Tibial nerve (tissue), 4 donors: Measurements from ENCODE around the gene ETV3. TPM values are rescaled to one million over a fixed set of nuclear protein-coding genes. Genes with fewer than 3 reads are reported as not detected.

ENCODE experiments used
- DNase-seq, 2 donors: peaks; one replicate each; pipeline ENCODE4 v3.0.0-alpha.2; 2019; ENCODE audit warnings: low spot score in 2 of 2
- H3K27ac ChIP-seq, 4 donors: fragments of 200-600 bp; sonication (generic) in 3 of 4; one replicate each; pipeline ENCODE4 v1.5.1; 2017 to 2019; ENCODE audit warnings: mild to moderate bottlenecking in 1 of 4
- H3K27me3 ChIP-seq, 2 donors: fragments of 200-600 bp; sonication (generic) in 1 of 2; one replicate each; pipeline versions ENCODE4 v1.5.1 to v1.6.0; 2017 to 2019
- H3K36me3 ChIP-seq, 3 donors: fragments of 200-600 bp; sonication (generic); one replicate each; pipeline ENCODE4 v1.5.1; 2018 to 2019
- H3K4me1 ChIP-seq, 4 donors: fragments of 200-600 bp; sonication (generic) in 3 of 4; one replicate each; pipeline ENCODE4 v1.5.1; 2017 to 2019
- H3K4me3 ChIP-seq, 4 donors: fragments of 200-600 bp; sonication (generic) in 3 of 4; one replicate each; pipeline ENCODE4 v1.5.1; 2017 to 2019; ENCODE audit warnings: mild to moderate bottlenecking in 1 of 4, moderate library complexity in 1 of 4
- H3K9me3 ChIP-seq, 4 donors: fragments of 200-600 bp; sonication (generic) in 3 of 4; one replicate each; pipeline ENCODE4 v1.5.1; 2017 to 2019
- CTCF ChIP-seq, 5 experiments: fragments of 200-600 bp in 3 of 5; fragments of 450-650 bp in 2 of 5; sonication (generic) in 3 of 5; IDR thresholded peaks; one replicate each; pipeline ENCODE4 v1.5.1; 2016 to 2019; ENCODE audit warnings: antibody characterized with exemption in 5 of 5, mild to moderate bottlenecking in 3 of 5, moderate library complexity in 2 of 5
- EP300 ChIP-seq, 2 donors: sonication (generic); formaldehyde crosslinking; IDR thresholded peaks; one replicate each; pipeline ENCODE4 v1.6.1; 2017; ENCODE audit warnings: antibody characterized with exemption in 2 of 2, mild to moderate bottlenecking in 1 of 2
- POLR2A ChIP-seq, 2 donors: fragments of 450-650 bp; IDR thresholded peaks; one replicate each; pipeline ENCODE4 v1.6.1; 2017; ENCODE audit warnings: antibody characterized with exemption in 2 of 2, mild to moderate bottlenecking in 2 of 2, moderate library complexity in 2 of 2
- WGBS, 2 donors: methylation state at CpG; one replicate each; pipeline ENCODE4 v1.1.5; 2018; 5-methylcytosine and 5-hydroxymethylcytosine counted together
- total RNA-seq, 4 donors: library from RNA; depleted of rRNA; stranded (reverse); fragments of >200 nt; gene quantifications; one replicate each; pipeline ENCODE4 v1.1.0, GENCODE V29; 2016

ETV3 gene
- total RNA-seq, 4 donors from 2014 or later, result 18.4 to 20.0 (median 19.1) TPM

GRCh38 chr1:157139052-157139715 lies 989 bp upstream of the ETV3 start:
- Histone ChIP-seq H3K36me3 (peaks cover 0 to 19% (median 0%) of the 10 kb centered on the region in 3 donors), H3K9me3 (no peaks in the 10 kb centered on the region), H3K27me3 (no peaks in the 10 kb centered on the region), H3K4me3 (peak overlapping the region; percentile 76 to 100 (median 94)), H3K4me1 (peaks cover 0 to 34% (median 17%) of the 10 kb centered on the region in 4 donors), H3K27ac (peak overlapping the region; percentile 95 to 98 (median 98))
- 17 to 18% methylated on average over 9 of the region's 9 CpGs for WGBS, 2 donors
- no peak for DNase-seq
- no peak for TF ChIP-seq POLR2A (IDR thresholded peaks at IDR 0.05)
- no peak for TF ChIP-seq CTCF (IDR thresholded peaks at IDR 0.05)
- TF ChIP-seq EP300 (IDR thresholded peaks at IDR 0.05), result no peak

DNA sequence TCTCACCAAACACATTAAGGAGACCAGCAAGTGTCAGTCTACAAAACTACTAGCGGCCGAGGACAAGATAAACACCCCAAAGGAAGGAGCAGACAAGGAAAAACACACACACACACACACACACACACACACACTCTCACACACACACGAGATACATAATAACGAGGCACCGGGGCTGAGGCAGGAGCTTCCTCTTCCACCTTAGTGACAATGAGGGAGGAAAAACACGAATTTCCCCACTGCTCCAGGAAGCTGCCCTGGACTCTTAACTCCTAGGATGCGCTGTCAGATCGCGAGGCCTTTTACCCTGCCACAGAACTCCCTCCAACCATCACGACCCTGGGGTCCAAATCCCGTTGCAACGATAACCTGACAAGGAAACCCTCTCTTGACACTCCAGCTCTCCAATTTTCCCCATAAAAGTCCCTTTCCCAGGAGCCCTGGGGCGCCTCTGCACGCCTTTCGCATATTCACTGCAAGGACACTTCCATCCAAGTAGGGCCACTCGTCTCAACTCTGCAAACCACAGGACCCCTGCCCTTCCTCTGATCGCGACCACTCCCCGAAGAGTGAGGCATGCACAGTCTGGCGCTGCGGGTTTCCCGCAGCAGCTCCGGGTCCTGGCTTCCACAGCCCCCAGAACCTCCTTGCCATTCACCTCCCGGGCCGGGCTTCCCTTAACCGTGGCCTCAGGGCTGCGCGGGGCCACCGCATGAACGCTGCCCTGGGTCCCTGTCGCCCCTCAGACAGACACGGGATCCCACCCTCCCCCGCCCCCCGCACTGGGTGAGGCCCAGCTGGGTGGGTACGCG lies 581 bp downstream of the ETV3 start:
- peaks cover 0 to 38% (median 17%) of the 10 kb centered on the region in 4 donors for H3K4me1 ChIP-seq
- H3K9me3 ChIP-seq, result no peaks in the 10 kb centered on the region
- H3K27me3 ChIP-seq, result no peaks in the 10 kb centered on the region
- no peak for TF ChIP-seq POLR2A (IDR thresholded peaks at IDR 0.05)
- TF ChIP-seq CTCF (IDR thresholded peaks at IDR 0.05), result no peak
- TF ChIP-seq EP300 (IDR thresholded peaks at IDR 0.05), result no peak
- peak in 1 of 2 donors; percentile 20 for DNase-seq
- peak overlapping the region; percentile 76 to 100 (median 94) for H3K4me3 ChIP-seq
- H3K36me3 ChIP-seq, result peaks cover 0 to 34% (median 0%) of the 10 kb centered on the region in 3 donors
- 0% methylated on average over 23 to 36 of the region's 36 CpGs for WGBS, 2 donors
- H3K27ac ChIP-seq, result peak overlapping the region; percentile 95 to 98 (median 98)

DNA sequence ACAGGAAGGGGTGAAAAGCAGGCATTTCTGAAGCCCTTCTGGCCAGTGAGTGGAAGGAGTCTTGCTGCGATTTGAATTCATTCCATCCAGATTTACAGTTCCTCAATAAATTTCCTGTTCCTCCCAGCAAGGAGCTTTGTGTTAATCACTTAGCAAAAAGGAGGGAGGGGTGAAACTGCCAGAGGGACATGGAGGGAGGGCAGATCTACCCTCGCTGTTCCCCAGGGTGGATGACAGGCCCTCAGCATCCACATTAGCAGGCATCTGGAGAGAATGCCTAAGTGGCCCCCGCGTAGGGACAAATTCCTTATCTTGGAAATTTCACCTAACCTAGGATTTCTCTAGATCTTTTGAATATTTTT lies 1.2 kb downstream of the ETV3 start:
- Histone ChIP-seq H3K4me3 (peak overlapping the region; percentile 76 to 100 (median 94)), H3K27ac (peak overlapping the region in 2 of 4 donors; percentile 95 to 98), H3K36me3 (peaks cover 0 to 40% (median 5%) of the 10 kb centered on the region in 3 donors), H3K27me3 (no peaks in the 10 kb centered on the region), H3K4me1 (peaks cover 0 to 38% (median 17%) of the 10 kb centered on the region in 4 donors), H3K9me3 (no peaks in the 10 kb centered on the region)
- DNase-seq, result no peak
- TF ChIP-seq CTCF (IDR thresholded peaks at IDR 0.05) (no peak), POLR2A (IDR thresholded peaks at IDR 0.05) (no peak), EP300 (IDR thresholded peaks at IDR 0.05) (no peak)
- WGBS, 2 donors, result 8 to 9% methylated on average over 4 of the region's 4 CpGs

- TF ChIP-seq POLR2A (IDR thresholded peaks at IDR 0.05) (no peak), CTCF (IDR thresholded peaks at IDR 0.05) (no peak), EP300 (IDR thresholded peaks at IDR 0.05) (no peak)
- Histone ChIP-seq H3K4me1 (peaks cover 0 to 38% (median 17%) of the 10 kb centered on the region in 4 donors), H3K27ac (no peak overlapping the region), H3K4me3 (no peak overlapping the region), H3K27me3 (no peaks in the 10 kb centered on the region), H3K36me3 (peaks cover 0 to 49% (median 7%) of the 10 kb centered on the region in 3 donors), H3K9me3 (no peaks in the 10 kb centered on the region)
- WGBS, 2 donors, result 40 to 44% methylated on average over 4 of the region's 4 CpGs
- DNase-seq, result no peak
These were observed 2.1 kb downstream of the ETV3 start for GRCh38 chr1:157136133-157136532.

DNA sequence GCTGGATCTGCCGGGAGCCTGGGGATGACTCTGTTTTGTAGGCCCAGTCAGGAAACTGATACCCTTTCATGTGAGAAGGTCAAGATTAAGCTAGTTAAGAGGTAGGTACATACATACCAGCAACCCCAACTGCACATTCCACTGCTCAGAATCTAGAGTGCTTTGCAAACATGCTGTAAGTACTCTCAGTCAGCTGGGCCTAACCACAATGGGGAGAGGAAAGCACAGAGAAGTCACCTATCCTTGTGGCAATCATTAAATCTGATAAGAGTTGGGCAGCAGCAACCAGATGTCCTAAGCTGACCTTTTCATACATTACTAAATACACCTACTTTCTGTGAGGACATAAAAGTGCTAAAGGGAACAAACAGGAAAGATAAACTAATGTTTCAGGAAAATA lies 2.5 kb downstream of the ETV3 start:
- no peaks in the 10 kb centered on the region for H3K27me3 ChIP-seq

More for the DNA sequence above, 2.5 kb downstream of the ETV3 start:
- H3K27ac ChIP-seq, result no peak overlapping the region
- H3K4me1 ChIP-seq, result peaks cover 0 to 38% (median 17%) of the 10 kb centered on the region in 4 donors
- no peaks in the 10 kb centered on the region for H3K9me3 ChIP-seq
- DNase-seq, result no peak
- 50 to 89% methylated on average over 1 of the region's 1 CpG for WGBS, 2 donors
- no peak overlapping the region for H3K4me3 ChIP-seq
- no peak for TF ChIP-seq EP300 (IDR thresholded peaks at IDR 0.05)
- TF ChIP-seq POLR2A (IDR thresholded peaks at IDR 0.05), result no peak
- no peak for TF ChIP-seq CTCF (IDR thresholded peaks at IDR 0.05)
- peaks cover 0 to 54% (median 7%) of the 10 kb centered on the region in 3 donors for H3K36me3 ChIP-seq
